Measurements from ENCODE around the gene MARCKS.

MARCKS gene

GRCh38 chr6:113830140-113830539 lies 27.0 kb upstream of the MARCKS start:
- no peak for DNase-seq (ENCODE audit: low read depth in 2 of 2)
- H3K4me3 ChIP-seq (replicated peaks in 1 of 2; ENCODE audit: low read depth in 2 of 2, low read length in 2 of 2) = no peak overlapping the region
- TF ChIP-seq CTCF (IDR thresholded peaks at IDR 0.05; ENCODE audit: low read depth, low read length) = no peak

DNA sequence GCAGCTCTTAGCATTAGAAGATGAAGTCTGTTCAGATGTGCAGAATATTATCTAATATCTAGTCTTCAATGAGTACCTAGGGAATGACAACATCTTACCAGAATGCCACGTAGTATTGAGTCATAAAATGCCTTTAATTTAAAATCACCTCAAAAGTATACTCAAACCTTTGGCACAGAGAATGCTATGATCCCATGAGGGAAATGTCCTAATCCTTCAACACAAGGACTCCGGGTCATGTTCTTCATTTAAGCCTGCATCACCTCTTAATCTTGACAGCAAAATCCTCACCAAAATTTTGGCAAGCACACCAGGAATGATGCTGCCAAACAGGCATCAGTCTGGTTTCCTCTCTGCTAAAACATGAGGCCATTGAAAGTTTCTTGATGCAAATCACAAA lies 23.6 kb upstream of the MARCKS start:
- peak; percentile 67 to 82 for DNase-seq (ENCODE audit: low read depth in 2 of 2)
- H3K4me3 ChIP-seq (replicated peaks in 1 of 2; ENCODE audit: low read depth in 2 of 2, low read length in 2 of 2) = no peak overlapping the region
- TF ChIP-seq CTCF (IDR thresholded peaks at IDR 0.05; ENCODE audit: low read depth, low read length) = no peak

DNA sequence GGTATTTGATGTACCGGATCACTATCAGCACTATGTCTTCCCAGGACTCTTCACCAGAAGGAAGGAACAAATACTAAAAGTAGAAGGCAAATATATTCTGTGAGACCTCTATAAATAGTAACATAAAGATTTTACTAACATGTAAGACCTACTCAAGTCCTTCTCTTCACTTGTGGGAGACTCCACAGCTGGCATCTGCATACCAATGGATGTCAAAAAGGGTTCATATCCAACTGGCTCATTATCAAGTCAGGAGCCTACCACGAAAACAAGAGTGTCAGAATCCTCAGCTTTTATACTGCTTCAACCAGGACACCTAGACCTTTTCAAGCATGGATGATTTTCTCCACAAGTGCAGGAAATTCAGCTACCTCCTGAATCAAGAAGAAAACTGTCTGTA lies 20.0 kb upstream of the MARCKS start:
- DNase-seq (ENCODE audit: low read depth in 2 of 2) = no peak
- TF ChIP-seq CTCF (IDR thresholded peaks at IDR 0.05; ENCODE audit: low read depth, low read length) = no peak
- H3K4me3 ChIP-seq (replicated peaks in 1 of 2; ENCODE audit: low read depth in 2 of 2, low read length in 2 of 2) = no peak overlapping the region

GRCh38 chr6:113842165-113842564 lies 15.0 kb upstream of the MARCKS start:
- H3K4me3 ChIP-seq (replicated peaks in 1 of 2; ENCODE audit: low read depth in 2 of 2, low read length in 2 of 2) = no peak overlapping the region
- peak in 1 of 2 donors; percentile 14 for DNase-seq (ENCODE audit: low read depth in 2 of 2)
- no peak for TF ChIP-seq CTCF (IDR thresholded peaks at IDR 0.05; ENCODE audit: low read depth, low read length)

DNA sequence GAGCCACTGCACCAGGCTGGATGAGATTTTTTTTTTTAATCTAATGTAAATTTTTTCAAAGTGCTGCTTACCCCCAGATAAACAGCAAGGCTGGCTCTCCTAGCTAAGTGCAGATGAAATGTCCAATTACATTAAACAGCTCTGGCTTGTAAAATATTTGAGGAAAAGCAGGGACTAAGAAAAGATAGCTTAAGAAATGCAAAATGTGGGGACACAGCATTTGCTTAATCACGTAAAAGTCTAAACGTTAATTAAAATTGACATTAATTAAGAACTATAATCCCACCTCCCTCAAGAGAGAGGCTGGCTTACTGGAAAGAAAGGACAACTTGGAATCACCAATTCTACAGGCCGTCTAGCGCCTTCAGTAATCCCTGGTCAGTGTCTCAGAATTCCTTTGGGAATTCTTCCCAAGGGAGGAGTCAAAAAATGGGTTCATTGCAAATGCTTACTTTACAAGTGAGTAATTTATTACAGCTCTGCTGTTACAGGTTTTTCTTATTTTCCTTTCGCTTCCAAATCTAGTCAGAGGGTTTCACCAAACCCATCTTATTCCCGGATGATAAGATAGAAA lies 13.6 kb upstream of the MARCKS start:
- no peak for DNase-seq (ENCODE audit: low read depth in 2 of 2)
- TF ChIP-seq CTCF (IDR thresholded peaks at IDR 0.05; ENCODE audit: low read depth, low read length) = no peak
- no peak overlapping the region for H3K4me3 ChIP-seq (replicated peaks in 1 of 2; ENCODE audit: low read depth in 2 of 2, low read length in 2 of 2)

DNA sequence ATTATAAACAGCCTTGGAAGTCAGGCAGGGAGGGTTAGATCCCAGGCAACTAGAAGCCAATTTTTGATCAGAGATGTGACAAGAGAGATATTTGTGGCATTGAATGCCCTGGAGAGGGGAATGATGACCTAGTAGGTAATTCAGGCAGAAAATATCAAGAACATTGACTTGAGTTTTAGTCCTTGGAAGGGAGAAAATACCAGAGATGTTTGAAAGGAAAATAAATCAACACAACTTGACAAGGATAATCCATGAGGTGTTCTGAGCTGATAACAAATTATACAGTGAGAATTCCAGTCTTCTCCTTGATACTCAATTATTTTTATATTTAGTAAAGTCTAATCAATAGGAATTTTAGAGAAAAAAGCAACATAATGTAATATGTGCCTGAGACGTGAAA lies 10.6 kb upstream of the MARCKS start:
- no peak for DNase-seq (ENCODE audit: low read depth in 2 of 2)
- H3K4me3 ChIP-seq (replicated peaks in 1 of 2; ENCODE audit: low read depth in 2 of 2, low read length in 2 of 2) = no peak overlapping the region
- no peak for TF ChIP-seq CTCF (IDR thresholded peaks at IDR 0.05; ENCODE audit: low read depth, low read length)

- H3K4me3 ChIP-seq (replicated peaks in 1 of 2; ENCODE audit: low read depth in 2 of 2, low read length in 2 of 2) = no peak overlapping the region
- TF ChIP-seq CTCF (IDR thresholded peaks at IDR 0.05; ENCODE audit: low read depth, low read length) = no peak
- DNase-seq (ENCODE audit: low read depth in 2 of 2) = peak in 1 of 2 donors; percentile 46
Observed at GRCh38 chr6:113847447-113847846, 9.7 kb upstream of the MARCKS start.
